ENCODE measurements around the gene ITIH3. TPM values are rescaled to one million over a fixed set of nuclear protein-coding genes. Genes with fewer than 3 reads are reported as not detected.

The ITIH3 gene
- total and polyA plus RNA-seq, 4 donors: 507 to 1,326 (median 909) TPM

DNA sequence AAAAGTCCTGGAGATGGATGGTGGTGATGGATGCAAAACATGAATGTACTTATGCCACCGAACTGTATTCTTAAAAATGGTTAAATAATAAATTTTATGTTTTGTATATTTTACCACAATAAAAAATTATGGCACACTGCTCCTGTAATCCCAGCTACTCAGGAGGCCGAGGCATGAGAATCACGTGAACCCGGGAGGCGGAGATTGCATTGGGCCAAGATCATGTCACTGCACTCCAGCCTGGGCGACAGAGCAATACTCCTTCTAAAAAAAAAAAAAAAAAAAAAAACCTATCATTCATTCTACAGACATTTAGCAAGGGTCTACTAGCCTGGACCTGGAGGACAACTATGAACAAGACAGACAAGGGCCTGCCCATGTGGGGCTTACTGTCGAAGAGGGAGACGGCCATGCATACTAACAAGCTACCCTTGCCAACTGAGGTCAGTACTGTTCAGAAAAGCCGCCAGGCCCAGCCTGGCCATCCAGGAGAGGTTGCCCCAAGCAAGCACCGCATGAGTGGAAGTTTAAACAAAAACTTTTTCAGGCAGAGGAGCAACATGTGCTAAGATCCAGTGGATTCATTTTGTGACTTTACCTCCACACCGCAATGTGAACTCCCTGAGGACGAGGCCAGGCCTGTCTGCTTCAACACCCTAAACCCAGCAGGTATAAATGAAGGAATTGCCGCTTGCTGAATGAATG lies 21.1 kb upstream of the ITIH3 start:
- H3K4me3 ChIP-seq (ENCODE audit: low read depth in 1 of 3, low read length in 3 of 3): no peak overlapping the region
- H3K27me3 ChIP-seq (ENCODE audit: control insufficient read depth in 4 of 4, insufficient read depth in 4 of 4, low read length in 3 of 4): no peaks in the 10 kb centered on the region
- peak overlapping the region; percentile 92 to 99 for H3K27ac ChIP-seq (ENCODE audit: low read depth in 1 of 2, low read length in 2 of 2)
- no peak for DNase-seq (ENCODE audit: low spot score)
- H3K36me3 ChIP-seq (ENCODE audit: control insufficient read depth in 4 of 4, insufficient read depth in 3 of 4, low read depth in 1 of 4, low read length in 3 of 4): peaks cover 0 to 4% (median under 1%) of the 10 kb centered on the region in 4 donors
- WGBS: 48% methylated on average over 13 of the region's 13 CpGs
- H3K4me1 ChIP-seq (ENCODE audit: control insufficient read depth in 4 of 4, insufficient read depth in 4 of 4, low read length in 3 of 4): peaks cover 4 to 66% (median 56%) of the 10 kb centered on the region in 4 donors
- no peaks in the 10 kb centered on the region for H3K9me3 ChIP-seq (ENCODE audit: control insufficient read depth in 4 of 4, low read length in 3 of 4)
- TF ChIP-seq HNF4G (IDR thresholded peaks at IDR 0.05) (no peak), GABPA (IDR thresholded peaks at IDR 0.05 in 1 of 2, conservative IDR thresholded peaks at IDR 0.05 in 1 of 2) (no peak), YY1 (IDR thresholded peaks at IDR 0.05) (peak; percentile 38), RAD21 (IDR thresholded peaks at IDR 0.05) (peak in 1 of 2 donors; percentile 6), RXRA (IDR thresholded peaks at IDR 0.05) (peak; percentile 18 to 57), HNF4A (conservative IDR thresholded peaks at IDR 0.05) (peak in 1 of 2 donors; percentile 20)
- TF ChIP-seq, protein P1, sequence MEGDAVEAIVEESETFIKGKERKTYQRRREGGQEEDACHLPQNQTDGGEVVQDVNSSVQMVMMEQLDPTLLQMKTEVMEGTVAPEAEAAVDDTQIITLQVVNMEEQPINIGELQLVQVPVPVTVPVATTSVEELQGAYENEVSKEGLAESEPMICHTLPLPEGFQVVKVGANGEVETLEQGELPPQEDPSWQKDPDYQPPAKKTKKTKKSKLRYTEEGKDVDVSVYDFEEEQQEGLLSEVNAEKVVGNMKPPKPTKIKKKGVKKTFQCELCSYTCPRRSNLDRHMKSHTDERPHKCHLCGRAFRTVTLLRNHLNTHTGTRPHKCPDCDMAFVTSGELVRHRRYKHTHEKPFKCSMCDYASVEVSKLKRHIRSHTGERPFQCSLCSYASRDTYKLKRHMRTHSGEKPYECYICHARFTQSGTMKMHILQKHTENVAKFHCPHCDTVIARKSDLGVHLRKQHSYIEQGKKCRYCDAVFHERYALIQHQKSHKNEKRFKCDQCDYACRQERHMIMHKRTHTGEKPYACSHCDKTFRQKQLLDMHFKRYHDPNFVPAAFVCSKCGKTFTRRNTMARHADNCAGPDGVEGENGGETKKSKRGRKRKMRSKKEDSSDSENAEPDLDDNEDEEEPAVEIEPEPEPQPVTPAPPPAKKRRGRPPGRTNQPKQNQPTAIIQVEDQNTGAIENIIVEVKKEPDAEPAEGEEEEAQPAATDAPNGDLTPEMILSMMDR (IDR thresholded peaks at IDR 0.05; ENCODE audit: low read depth, low read length, missing input control): no peak
- H3K9ac ChIP-seq (ENCODE audit: low read depth in 1 of 2, low read length in 2 of 2): no peak overlapping the region

DNA sequence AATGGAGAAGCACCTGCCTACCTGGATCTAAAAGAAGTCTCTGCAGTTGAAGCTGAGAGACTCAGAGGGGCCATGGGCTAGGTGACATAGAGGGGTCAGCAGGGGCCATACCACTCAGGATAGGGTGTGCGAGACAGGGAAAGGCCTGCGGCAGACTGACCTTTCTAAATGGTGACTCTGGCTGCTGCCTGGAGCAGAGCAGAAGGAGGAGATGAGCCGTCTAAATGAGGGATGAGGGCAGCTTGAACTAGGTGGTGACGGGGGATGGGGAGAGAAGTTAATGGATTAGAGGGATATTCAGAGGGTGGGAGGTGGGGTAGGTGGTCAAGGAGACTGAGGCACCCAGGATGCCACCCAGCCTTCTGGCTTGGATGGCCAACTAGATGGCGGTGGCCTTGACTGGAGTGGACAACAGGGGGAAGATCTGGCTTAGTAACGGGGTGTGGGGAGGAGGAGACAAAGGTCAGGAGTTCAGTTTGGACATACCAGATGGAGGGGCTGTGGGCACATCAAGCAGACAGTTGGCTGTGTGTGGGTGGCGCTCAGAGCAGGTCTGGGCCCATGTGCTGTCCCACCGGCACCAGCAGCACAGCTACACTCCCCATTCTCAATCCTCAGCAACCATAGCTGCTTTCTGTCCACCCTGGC lies 20.4 kb upstream of the ITIH3 start:
- DNase-seq (ENCODE audit: low spot score): no peak
- no peaks in the 10 kb centered on the region for H3K9me3 ChIP-seq (ENCODE audit: control insufficient read depth in 4 of 4, low read length in 3 of 4)
- no peak overlapping the region for H3K9ac ChIP-seq (ENCODE audit: low read depth in 1 of 2, low read length in 2 of 2)
- peaks cover 0 to 4% (median 0%) of the 10 kb centered on the region in 4 donors for H3K36me3 ChIP-seq (ENCODE audit: control insufficient read depth in 4 of 4, insufficient read depth in 3 of 4, low read depth in 1 of 4, low read length in 3 of 4)
- no peaks in the 10 kb centered on the region for H3K27me3 ChIP-seq (ENCODE audit: control insufficient read depth in 4 of 4, insufficient read depth in 4 of 4, low read length in 3 of 4)
- TF ChIP-seq, protein P2, sequence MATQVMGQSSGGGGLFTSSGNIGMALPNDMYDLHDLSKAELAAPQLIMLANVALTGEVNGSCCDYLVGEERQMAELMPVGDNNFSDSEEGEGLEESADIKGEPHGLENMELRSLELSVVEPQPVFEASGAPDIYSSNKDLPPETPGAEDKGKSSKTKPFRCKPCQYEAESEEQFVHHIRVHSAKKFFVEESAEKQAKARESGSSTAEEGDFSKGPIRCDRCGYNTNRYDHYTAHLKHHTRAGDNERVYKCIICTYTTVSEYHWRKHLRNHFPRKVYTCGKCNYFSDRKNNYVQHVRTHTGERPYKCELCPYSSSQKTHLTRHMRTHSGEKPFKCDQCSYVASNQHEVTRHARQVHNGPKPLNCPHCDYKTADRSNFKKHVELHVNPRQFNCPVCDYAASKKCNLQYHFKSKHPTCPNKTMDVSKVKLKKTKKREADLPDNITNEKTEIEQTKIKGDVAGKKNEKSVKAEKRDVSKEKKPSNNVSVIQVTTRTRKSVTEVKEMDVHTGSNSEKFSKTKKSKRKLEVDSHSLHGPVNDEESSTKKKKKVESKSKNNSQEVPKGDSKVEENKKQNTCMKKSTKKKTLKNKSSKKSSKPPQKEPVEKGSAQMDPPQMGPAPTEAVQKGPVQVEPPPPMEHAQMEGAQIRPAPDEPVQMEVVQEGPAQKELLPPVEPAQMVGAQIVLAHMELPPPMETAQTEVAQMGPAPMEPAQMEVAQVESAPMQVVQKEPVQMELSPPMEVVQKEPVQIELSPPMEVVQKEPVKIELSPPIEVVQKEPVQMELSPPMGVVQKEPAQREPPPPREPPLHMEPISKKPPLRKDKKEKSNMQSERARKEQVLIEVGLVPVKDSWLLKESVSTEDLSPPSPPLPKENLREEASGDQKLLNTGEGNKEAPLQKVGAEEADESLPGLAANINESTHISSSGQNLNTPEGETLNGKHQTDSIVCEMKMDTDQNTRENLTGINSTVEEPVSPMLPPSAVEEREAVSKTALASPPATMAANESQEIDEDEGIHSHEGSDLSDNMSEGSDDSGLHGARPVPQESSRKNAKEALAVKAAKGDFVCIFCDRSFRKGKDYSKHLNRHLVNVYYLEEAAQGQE (IDR thresholded peaks at IDR 0.05): no peak
- TF ChIP-seq TAF1 (conservative IDR thresholded peaks at IDR 0.05): no peak
- no peak for TF ChIP-seq GABPA (IDR thresholded peaks at IDR 0.05 in 1 of 2, conservative IDR thresholded peaks at IDR 0.05 in 1 of 2)
- TF ChIP-seq NR2F2 (IDR thresholded peaks at IDR 0.05): no peak
- peak in 1 of 2 donors; percentile 10 for TF ChIP-seq HNF4A (conservative IDR thresholded peaks at IDR 0.05)
- TF ChIP-seq EGR1 (IDR thresholded peaks at IDR 0.05; ENCODE audit: low read depth in 2 of 2): no peak
- TF ChIP-seq FOXA2 (IDR thresholded peaks at IDR 0.05): no peak
- WGBS: 55% methylated on average over 8 of the region's 8 CpGs
- peak overlapping the region; percentile 92 to 99 for H3K27ac ChIP-seq (ENCODE audit: low read depth in 1 of 2, low read length in 2 of 2)
- H3K4me3 ChIP-seq (ENCODE audit: low read depth in 1 of 3, low read length in 3 of 3): peak overlapping the region in 2 of 3 donors; percentile 51 to 63
- peaks cover 4 to 73% (median 56%) of the 10 kb centered on the region in 4 donors for H3K4me1 ChIP-seq (ENCODE audit: control insufficient read depth in 4 of 4, insufficient read depth in 4 of 4, low read length in 3 of 4)
